Spleen (tissue), 11 donors: ENCODE measurements around the gene ADNP. TPM values are rescaled to one million over a fixed set of nuclear protein-coding genes. Genes with fewer than 3 reads are reported as not detected.

Experiments
- DNase-seq: peaks from one replicate; pipeline ENCODE4 v3.0.0-alpha.2; 2020
- H3K27ac ChIP-seq, 8 donors: fragments of 200-600 bp; sonication (generic) in 7 of 8; 1 replicate in 4 of 8; 2 replicates in 4 of 8; pipeline versions ENCODE4 v1.5.0 to v1.8.0; 2016 to 2021; ENCODE audit warnings: inconsistent platforms in 4 of 8, mild to moderate bottlenecking in 4 of 8, moderate library complexity in 1 of 8
- H3K27me3 ChIP-seq, 7 donors: fragments of 200-600 bp; sonication (generic) in 6 of 7; replicated peaks in 1 of 7; 1 replicate in 4 of 7; 2 replicates in 3 of 7; pipeline versions ENCODE4 v1.5.0 to v1.8.0; 2016 to 2021; ENCODE audit warnings: inconsistent platforms in 3 of 7, mild to moderate bottlenecking in 1 of 7
- H3K36me3 ChIP-seq, 6 donors: fragments of 200-600 bp; sonication (generic) in 5 of 6; 1 replicate in 4 of 6; 2 replicates in 2 of 6; pipeline versions ENCODE4 v1.5.0 to v1.8.0; 2016 to 2021; ENCODE audit warnings: inconsistent platforms in 2 of 6
- H3K4me1 ChIP-seq, 6 donors: fragments of 200-600 bp; sonication (generic) in 5 of 6; 1 replicate in 3 of 6; 2 replicates in 3 of 6; pipeline versions ENCODE4 v1.5.0 to v1.8.0; 2016 to 2021; ENCODE audit warnings: inconsistent platforms in 3 of 6
- H3K4me3 ChIP-seq, 8 donors: fragments of 200-600 bp; sonication (generic) in 7 of 8; 1 replicate in 4 of 8; 2 replicates in 4 of 8; pipeline versions ENCODE4 v1.5.0 to v1.8.0; 2016 to 2021; ENCODE audit warnings: inconsistent platforms in 4 of 8, mild to moderate bottlenecking in 4 of 8, moderate library complexity in 2 of 8
- H3K9me3 ChIP-seq, 8 donors: fragments of 200-600 bp; sonication (generic) in 7 of 8; 1 replicate in 4 of 8; 2 replicates in 4 of 8; pipeline versions ENCODE4 v1.5.0 to v1.8.0; 2016 to 2021; ENCODE audit warnings: inconsistent platforms in 4 of 8
- POLR2A ChIP-seq, 3 donors: fragments of 450-650 bp; IDR thresholded peaks; one replicate each; pipeline ENCODE4 v1.5.1; 2017; ENCODE audit warnings: antibody characterized with exemption in 3 of 3, mild to moderate bottlenecking in 1 of 3
- POLR2AphosphoS5 ChIP-seq, 3 donors: sonication (generic); formaldehyde crosslinking; IDR thresholded peaks; one replicate each; pipeline ENCODE4 v1.5.1; 2017; ENCODE audit warnings: antibody characterized with exemption in 3 of 3
- WGBS, 5 donors: extraction: QIAGEN DNeasy Blood & Tissue Kit in 3 of 5; methylation state at CpG; one replicate each; pipeline versions ENCODE4 v1.1.5 to v1.1.7; 2013 to 2018; 5-methylcytosine and 5-hydroxymethylcytosine counted together
- intact Hi-C: fragments of 100-400 bp; cut with DNase I; formaldehyde crosslinking; loops from one replicate; pipeline ENCODE4 v1.15.0; 2023; ENCODE audit warnings: low total_unique reads
- polyA plus RNA-seq, 3 donors: library from polyadenylated mRNA; stranded (reverse); fragments of 200-250 nt; gene quantifications; one replicate each; pipeline ENCODE4 v1.2.1, GENCODE V29; 2013
- total RNA-seq, 7 donors: library from RNA; depleted of rRNA in 3 of 7; stranded (reverse); fragments of >200 nt in 3 of 7; fragmentation: NEBNext Ultra II Directional in 4 of 7; extraction: Animal tissue kit (Norgen Biotek cat#: 25700) in 4 of 7; gene quantifications; one replicate each; pipeline versions ENCODE4 v1.1.0 to v1.2.1, GENCODE V29; 2016 to 2021
- TF ChIP-seq, protein P1 (sequence below), 11 experiments: fragments of 200-600 bp in 7 of 11; fragments of 450-650 bp in 4 of 11; sonication (generic) in 4 of 11; IDR thresholded peaks in 8 of 11; conservative IDR thresholded peaks in 3 of 11; 1 replicate in 7 of 11; 2 replicates in 4 of 11; pipeline versions ENCODE4 v1.4.0 to v1.8.0; 2016 to 2021; ENCODE audit warnings: antibody characterized with exemption in 11 of 11, inconsistent platforms in 4 of 11, mild to moderate bottlenecking in 1 of 11
- donor health status: healthy with polysubstance abuse.
- donor health status: DM: no; HTN: no; CAD: no; lungs with moderate emphysema.
- donor health status: DM: no; HTN: no; CAD: no.
- donor health status: Bipolar disorder and iron deficiency.
- donor health status: healthy.
- donor health status: DM: no; HTN: no; CAD: no.
- donor health status: DM: yes; HTN: yes; CAD: no.

ADNP gene
- total and polyA plus RNA-seq, 10 donors = 30.6 to 78.8 (median 61.3) TPM

DNA sequence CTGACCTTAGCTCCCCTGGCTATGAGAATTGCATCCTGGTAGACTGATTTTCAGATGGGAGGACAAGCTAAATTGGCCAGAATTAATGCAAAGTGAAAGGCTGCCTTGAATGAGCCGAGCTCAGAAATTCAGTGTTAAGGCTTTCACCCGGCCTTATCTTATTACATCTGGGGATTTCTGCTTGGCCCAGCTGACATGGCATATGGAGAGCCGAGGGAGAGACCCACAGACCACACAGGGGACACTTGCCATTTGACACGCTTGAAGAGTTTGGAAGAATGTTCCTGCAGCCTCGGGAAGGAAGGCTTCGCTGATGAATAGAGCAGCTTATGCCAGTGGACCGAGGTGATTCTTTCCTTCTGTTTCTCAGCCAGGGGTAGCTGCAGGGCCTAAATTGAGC is 36.3 kb upstream of the ADNP start:
- WGBS, 5 donors = 45 to 58% (median 53%) methylated on average over 7 of the region's 7 CpGs
- Histone ChIP-seq H3K27me3 (no peaks in the 10 kb centered on the region), H3K4me3 (no peak overlapping the region), H3K27ac (no peak overlapping the region), H3K9me3 (no peaks in the 10 kb centered on the region), H3K36me3 (peaks cover 0 to 2% (median 0%) of the 10 kb centered on the region in 6 donors), H3K4me1 (peaks cover 0 to 4% (median 0%) of the 10 kb centered on the region in 6 donors)
- intact Hi-C loops = no loop called here
- DNase-seq = no peak
- TF ChIP-seq POLR2AphosphoS5 (IDR thresholded peaks at IDR 0.05) = no peak
- no peak for TF ChIP-seq POLR2A (IDR thresholded peaks at IDR 0.05)
- TF ChIP-seq, protein P1, sequence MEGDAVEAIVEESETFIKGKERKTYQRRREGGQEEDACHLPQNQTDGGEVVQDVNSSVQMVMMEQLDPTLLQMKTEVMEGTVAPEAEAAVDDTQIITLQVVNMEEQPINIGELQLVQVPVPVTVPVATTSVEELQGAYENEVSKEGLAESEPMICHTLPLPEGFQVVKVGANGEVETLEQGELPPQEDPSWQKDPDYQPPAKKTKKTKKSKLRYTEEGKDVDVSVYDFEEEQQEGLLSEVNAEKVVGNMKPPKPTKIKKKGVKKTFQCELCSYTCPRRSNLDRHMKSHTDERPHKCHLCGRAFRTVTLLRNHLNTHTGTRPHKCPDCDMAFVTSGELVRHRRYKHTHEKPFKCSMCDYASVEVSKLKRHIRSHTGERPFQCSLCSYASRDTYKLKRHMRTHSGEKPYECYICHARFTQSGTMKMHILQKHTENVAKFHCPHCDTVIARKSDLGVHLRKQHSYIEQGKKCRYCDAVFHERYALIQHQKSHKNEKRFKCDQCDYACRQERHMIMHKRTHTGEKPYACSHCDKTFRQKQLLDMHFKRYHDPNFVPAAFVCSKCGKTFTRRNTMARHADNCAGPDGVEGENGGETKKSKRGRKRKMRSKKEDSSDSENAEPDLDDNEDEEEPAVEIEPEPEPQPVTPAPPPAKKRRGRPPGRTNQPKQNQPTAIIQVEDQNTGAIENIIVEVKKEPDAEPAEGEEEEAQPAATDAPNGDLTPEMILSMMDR (IDR thresholded peaks at IDR 0.05 in 8 of 11, conservative IDR thresholded peaks at IDR 0.05 in 3 of 11) = no peak

GRCh38 chr20:50959543-50960126 is 28.4 kb upstream of the ADNP start:
- peak overlapping the region in 6 of 8 donors; percentile 87 to 95 (median 94) for H3K27ac ChIP-seq
- peak overlapping the region; percentile 85 to 100 (median 98) for H3K4me3 ChIP-seq
- peak; percentile 84 for DNase-seq
- no peak for TF ChIP-seq POLR2A (IDR thresholded peaks at IDR 0.05)
- TF ChIP-seq POLR2AphosphoS5 (IDR thresholded peaks at IDR 0.05) = no peak
- TF ChIP-seq, protein P1 (IDR thresholded peaks at IDR 0.05 in 8 of 11, conservative IDR thresholded peaks at IDR 0.05 in 3 of 11) = no peak
- H3K4me1 ChIP-seq = peaks cover 43 to 72% (median 58%) of the 10 kb centered on the region in 6 donors
- H3K27me3 ChIP-seq = no peaks in the 10 kb centered on the region
- H3K36me3 ChIP-seq = peaks cover 0 to 34% (median 3%) of the 10 kb centered on the region in 6 donors
- 61 to 66% (median 64%) methylated on average over 22 to 25 of the region's 25 CpGs for whole genome bisulfite sequencing, 5 donors
- H3K9me3 ChIP-seq = no peaks in the 10 kb centered on the region
- intact Hi-C loops = no loop called here

DNA sequence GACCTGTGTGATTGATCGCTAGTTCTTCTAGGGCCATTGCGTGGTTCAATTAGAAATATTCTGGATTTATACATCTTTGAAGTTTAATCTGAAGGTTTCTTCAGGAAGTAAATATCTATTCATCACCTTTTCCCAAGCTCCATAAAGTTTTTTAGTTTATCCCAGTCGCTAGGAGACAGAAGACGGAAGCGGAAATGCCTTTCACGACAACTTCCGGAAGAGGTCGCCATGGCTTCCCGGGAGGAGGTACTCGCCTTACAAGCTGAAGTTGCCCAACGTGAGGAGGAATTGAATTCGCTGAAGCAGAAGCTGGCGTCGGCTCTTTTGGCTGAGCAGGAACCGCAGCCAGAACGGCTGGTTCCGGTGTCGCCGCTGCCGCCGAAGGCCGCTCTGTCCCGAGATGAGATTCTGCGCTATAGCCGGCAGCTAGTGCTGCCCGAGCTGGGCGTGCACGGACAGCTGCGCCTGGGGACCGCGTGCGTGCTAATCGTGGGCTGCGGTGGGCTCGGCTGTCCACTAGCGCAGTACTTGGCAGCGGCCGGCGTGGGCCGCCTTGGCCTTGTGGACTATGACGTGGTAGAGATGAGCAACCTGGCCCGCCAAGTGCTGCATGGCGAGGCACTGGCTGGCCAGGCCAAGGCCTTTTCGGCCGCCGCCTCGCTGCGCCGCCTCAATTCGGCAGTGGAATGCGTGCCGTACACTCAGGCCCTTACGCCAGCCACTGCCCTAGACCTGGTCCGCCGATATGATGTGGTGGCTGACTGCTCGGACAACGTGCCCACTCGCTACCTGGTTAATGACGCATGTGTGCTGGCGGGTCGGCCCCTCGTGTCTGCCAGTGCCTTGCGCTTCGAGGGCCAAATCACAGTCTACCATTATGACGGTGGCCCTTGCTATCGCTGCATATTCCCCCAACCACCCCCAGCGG is 27.6 kb upstream of the ADNP start, which contains the start of gene MOCS3:
MOCS3 (plus strand) TSS at position 204 of the 928 bp plus-strand sequence; CDS start at position 229, 25 bp downstream.
- H3K9me3 ChIP-seq = no peaks in the 10 kb centered on the region
- H3K4me3 ChIP-seq = peak within 1 kb of the TSS; percentile 85 to 100 (median 98)
- DNase-seq = peak; percentile 92
- no peaks in the 10 kb centered on the region for H3K27me3 ChIP-seq
- no peak for TF ChIP-seq POLR2A (IDR thresholded peaks at IDR 0.05)
- peak in 2 of 3 donors; percentile 67 to 74 for TF ChIP-seq POLR2AphosphoS5 (IDR thresholded peaks at IDR 0.05)
- TF ChIP-seq, protein P1 (IDR thresholded peaks at IDR 0.05 in 8 of 11, conservative IDR thresholded peaks at IDR 0.05 in 3 of 11) = peak in 2 of 11 experiments; percentile 4 to 23
- peaks cover 45 to 80% (median 62%) of the 10 kb centered on the region in 6 donors for H3K4me1 ChIP-seq
- H3K27ac ChIP-seq = peak within 1 kb of the TSS; percentile 87 to 98 (median 94)
- 1 to 5% (median 2%) methylated on average over 36 to 67 of the region's 67 CpGs for WGBS, 5 donors
- intact Hi-C loops = no loop called here
- H3K36me3 ChIP-seq = peaks cover 0 to 41% (median 10%) of the 10 kb centered on the region in 6 donors
